RWPE2 (cell line): Measurements from ENCODE around the gene TMEM44.

ENCODE experiments used
- ATAC-seq: fragments of 200-7000 bp; cut with Tn5 transposase; 3 replicates; pipeline ENCODE4 v1.9.1; 2021; ENCODE audit warnings: low read depth
- DNase-seq: peaks from one replicate; pipeline ENCODE4 v3.0.0-alpha.2; 2020; ENCODE audit warnings: low spot score
- H3K27ac ChIP-seq: fragments of 450-650 bp; 2 replicates; pipeline ENCODE4 v1.5.1; 2017; ENCODE audit warnings: mild to moderate bottlenecking; ENCODE audit not compliant: poor library complexity, severe bottlenecking
- H3K27me3 ChIP-seq: fragments of 250-450 bp; sonication (Bioruptor Pico); 2 replicates; pipeline ENCODE4 v1.5.1; 2021; ENCODE audit warnings: mild to moderate bottlenecking, moderate library complexity; ENCODE audit not compliant: insufficient read depth, poor library complexity, severe bottlenecking
- H3K36me3 ChIP-seq: fragments of 250-450 bp; sonication (Bioruptor Pico); 2 replicates; pipeline ENCODE4 v1.5.1; 2020; ENCODE audit warnings: low read depth, mild to moderate bottlenecking, moderate library complexity
- H3K4me1 ChIP-seq: fragments of 250-450 bp; sonication (Bioruptor Pico); 2 replicates; pipeline ENCODE4 v1.5.1; 2021; ENCODE audit warnings: mild to moderate bottlenecking, moderate library complexity; ENCODE audit not compliant: insufficient read depth, poor library complexity, severe bottlenecking
- H3K4me3 ChIP-seq: fragments of 250-450 bp; sonication (Bioruptor Pico); 2 replicates; pipeline ENCODE4 v1.5.1; 2021; ENCODE audit warnings: mild to moderate bottlenecking, moderate library complexity; ENCODE audit not compliant: severe bottlenecking
- H3K9me3 ChIP-seq: fragments of 250-450 bp; sonication (Bioruptor Pico); 2 replicates; pipeline ENCODE4 v1.5.1; 2021; ENCODE audit warnings: mild to moderate bottlenecking, moderate library complexity; ENCODE audit not compliant: severe bottlenecking
- TF ChIP-seq, protein P1 (sequence below): fragments of 450-650 bp; IDR thresholded peaks from one replicate; pipeline ENCODE4 v1.5.1; 2017; ENCODE audit warnings: mild to moderate bottlenecking, moderate library complexity; ENCODE audit not compliant: poor library complexity, severe bottlenecking

TMEM44 gene

GRCh38 chr3:194543550-194543949, 89.7 kb downstream of the TMEM44 start:
- no peak overlapping the region for H3K27ac ChIP-seq
- H3K27me3 ChIP-seq, result no peaks in the 10 kb centered on the region
- no peak for DNase-seq
- ATAC-seq, result no peak
- H3K36me3 ChIP-seq, result no peaks in the 10 kb centered on the region
- TF ChIP-seq, protein P1, sequence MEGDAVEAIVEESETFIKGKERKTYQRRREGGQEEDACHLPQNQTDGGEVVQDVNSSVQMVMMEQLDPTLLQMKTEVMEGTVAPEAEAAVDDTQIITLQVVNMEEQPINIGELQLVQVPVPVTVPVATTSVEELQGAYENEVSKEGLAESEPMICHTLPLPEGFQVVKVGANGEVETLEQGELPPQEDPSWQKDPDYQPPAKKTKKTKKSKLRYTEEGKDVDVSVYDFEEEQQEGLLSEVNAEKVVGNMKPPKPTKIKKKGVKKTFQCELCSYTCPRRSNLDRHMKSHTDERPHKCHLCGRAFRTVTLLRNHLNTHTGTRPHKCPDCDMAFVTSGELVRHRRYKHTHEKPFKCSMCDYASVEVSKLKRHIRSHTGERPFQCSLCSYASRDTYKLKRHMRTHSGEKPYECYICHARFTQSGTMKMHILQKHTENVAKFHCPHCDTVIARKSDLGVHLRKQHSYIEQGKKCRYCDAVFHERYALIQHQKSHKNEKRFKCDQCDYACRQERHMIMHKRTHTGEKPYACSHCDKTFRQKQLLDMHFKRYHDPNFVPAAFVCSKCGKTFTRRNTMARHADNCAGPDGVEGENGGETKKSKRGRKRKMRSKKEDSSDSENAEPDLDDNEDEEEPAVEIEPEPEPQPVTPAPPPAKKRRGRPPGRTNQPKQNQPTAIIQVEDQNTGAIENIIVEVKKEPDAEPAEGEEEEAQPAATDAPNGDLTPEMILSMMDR, result no peak
- no peaks in the 10 kb centered on the region for H3K9me3 ChIP-seq
- no peak overlapping the region for H3K4me3 ChIP-seq
- peaks cover 3% of the 10 kb centered on the region for H3K4me1 ChIP-seq

DNA sequence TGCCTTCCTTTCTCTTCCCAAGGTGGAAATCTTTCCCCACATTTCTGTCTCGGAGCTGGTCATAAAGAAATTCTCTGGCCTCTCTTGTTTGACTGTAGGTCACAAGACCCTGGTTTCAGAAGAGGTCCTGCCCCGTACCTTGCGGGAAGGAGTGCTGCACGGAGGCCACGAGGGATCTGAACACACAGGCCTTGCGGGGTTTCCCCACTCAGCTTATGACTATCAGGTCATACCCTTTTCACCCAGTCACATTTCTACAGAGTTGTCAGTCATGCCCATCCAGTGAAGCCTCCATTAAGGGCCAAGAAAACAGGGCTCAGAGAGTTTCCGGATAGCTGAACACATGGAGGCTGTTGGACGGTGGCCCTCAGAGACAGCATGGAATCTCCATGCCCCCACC, 91.7 kb downstream of the TMEM44 start:
- Histone ChIP-seq H3K27ac (no peak overlapping the region), H3K4me1 (peaks cover 14% of the 10 kb centered on the region), H3K4me3 (no peak overlapping the region), H3K27me3 (no peaks in the 10 kb centered on the region), H3K9me3 (no peaks in the 10 kb centered on the region), H3K36me3 (no peaks in the 10 kb centered on the region)
- ATAC-seq, result no peak
- DNase-seq, result no peak
- TF ChIP-seq, protein P1, result no peak

DNA sequence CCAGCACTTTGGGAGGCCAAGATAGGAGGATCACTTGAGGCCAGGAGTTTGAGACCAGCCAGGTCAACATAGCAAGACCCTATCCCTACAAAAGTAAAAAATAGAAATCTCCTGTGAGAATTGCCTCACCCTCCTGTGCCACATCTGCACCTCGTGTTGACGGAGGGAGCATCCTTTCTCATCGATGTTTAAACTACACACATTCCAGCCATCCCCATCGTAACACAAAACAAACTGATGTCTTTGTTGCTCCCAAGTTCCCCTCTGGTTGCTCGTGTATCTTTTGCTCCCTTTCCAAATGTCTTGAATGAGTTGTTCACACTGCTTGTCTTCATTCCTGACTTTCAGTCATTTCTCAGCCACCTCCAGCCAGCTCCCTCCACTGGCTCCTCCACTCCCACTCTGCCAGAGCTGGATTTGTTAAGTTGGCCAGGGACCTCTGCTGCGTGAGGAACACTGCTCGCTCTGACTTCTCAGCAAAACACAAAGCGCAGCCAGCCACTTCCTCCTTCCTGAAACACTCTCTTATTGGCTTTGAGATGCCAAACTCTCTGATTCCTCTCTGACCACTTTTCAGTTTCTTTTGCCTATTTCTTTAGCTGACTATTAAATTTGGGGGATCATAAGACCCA, 92.8 kb downstream of the TMEM44 start:
- H3K4me1 ChIP-seq, result peaks cover 14% of the 10 kb centered on the region
- H3K4me3 ChIP-seq, result no peak overlapping the region
- DNase-seq, result no peak
- H3K36me3 ChIP-seq, result no peaks in the 10 kb centered on the region
- ATAC-seq, result no peak
- no peak overlapping the region for H3K27ac ChIP-seq
- H3K27me3 ChIP-seq, result no peaks in the 10 kb centered on the region
- TF ChIP-seq, protein P1, result no peak
- no peaks in the 10 kb centered on the region for H3K9me3 ChIP-seq

GRCh38 chr3:194539498-194539897, 93.7 kb downstream of the TMEM44 start:
- TF ChIP-seq, protein P1, result no peak
- Histone ChIP-seq H3K27me3 (no peaks in the 10 kb centered on the region), H3K36me3 (no peaks in the 10 kb centered on the region)

DNA sequence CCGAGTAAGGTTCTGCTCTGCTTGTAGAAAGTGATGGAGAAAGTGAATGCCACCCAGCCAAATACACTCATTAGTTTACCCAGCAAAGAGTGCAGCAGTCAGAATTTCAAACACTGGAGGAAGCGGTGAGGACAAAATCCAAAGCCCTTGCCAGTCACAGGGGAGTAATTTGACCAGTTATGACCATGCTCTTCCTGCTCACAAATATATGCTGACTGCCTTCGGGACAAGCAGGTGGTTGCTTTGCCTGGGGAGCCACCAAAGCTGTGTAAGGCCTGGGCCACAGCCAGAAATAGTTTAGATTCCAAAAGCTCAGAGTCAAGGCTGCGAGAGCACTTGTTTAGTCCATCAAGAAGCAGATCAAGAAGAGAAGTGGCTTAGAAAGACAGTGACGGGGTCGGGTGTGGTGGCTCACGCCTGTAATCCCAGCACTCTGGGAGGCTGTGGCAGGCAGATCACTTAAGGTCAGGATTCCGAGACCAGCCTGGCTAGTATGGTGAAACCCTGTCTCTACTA, 95.4 kb downstream of the TMEM44 start:
- DNase-seq (no peak), ATAC-seq (peak; percentile 76)
- H3K27ac ChIP-seq, result peak overlapping the region; percentile 77
- no peaks in the 10 kb centered on the region for H3K27me3 ChIP-seq
- H3K4me1 ChIP-seq, result peaks cover 14% of the 10 kb centered on the region
- peaks cover 8% of the 10 kb centered on the region for H3K9me3 ChIP-seq
- H3K36me3 ChIP-seq, result no peaks in the 10 kb centered on the region
- no peak overlapping the region for H3K4me3 ChIP-seq
- TF ChIP-seq, protein P1, result no peak

More at GRCh38 chr3:194539498-194539897, 93.7 kb downstream of the TMEM44 start:
- DNase-seq (no peak), ATAC-seq (no peak)
- no peak overlapping the region for H3K27ac ChIP-seq
- peaks cover 14% of the 10 kb centered on the region for H3K4me1 ChIP-seq
- H3K9me3 ChIP-seq, result peaks cover 1% of the 10 kb centered on the region
- H3K4me3 ChIP-seq, result no peak overlapping the region
